Activated naive CD4-positive, alpha-beta T cell treated with anti-CD3 and anti-CD28 coated beads, Interleukin-2, amount 50 U/mL, for 72 hours (primary cell): Measurements from ENCODE around the gene ARHGEF16. TPM values are rescaled to one million over a fixed set of nuclear protein-coding genes. Genes with fewer than 3 reads are reported as not detected.

Experiments used
- ATAC-seq, 2 donors: fragments of 150-1000 bp; cut with Tn5 transposase; 2 replicates each; pipeline ENCODE4 v1.10.0; 2021; ENCODE audit warnings: mild to moderate bottlenecking in 2 of 2, moderate library complexity in 2 of 2
- DNase-seq, 2 donors: peaks; one replicate each; pipeline ENCODE4 v3.0.0; 2021 to 2022; ENCODE audit warnings: low spot score in 2 of 2
- H3K27ac Mint-ChIP-seq, 2 donors: one replicate each; pipeline ENCODE4 v1.8.0; 2022; ENCODE audit warnings: mild to moderate bottlenecking in 2 of 2, mixed read lengths in 2 of 2
- H3K36me3 Mint-ChIP-seq, 2 donors: one replicate each; pipeline ENCODE4 v1.8.0; 2022; ENCODE audit warnings: mixed read lengths in 2 of 2
- H3K9me3 Mint-ChIP-seq, 2 donors: one replicate each; pipeline ENCODE4 v1.8.0; 2022; ENCODE audit warnings: mixed read lengths in 2 of 2
- total RNA-seq, 2 donors: library from RNA; stranded (reverse); gene quantifications; one replicate each; pipeline ENCODE4 v1.2.3, GENCODE V29; 2022

ARHGEF16 gene
- total RNA-seq, 2 donors from 2014 or later = 0.46 TPM; not detected in 1

DNA sequence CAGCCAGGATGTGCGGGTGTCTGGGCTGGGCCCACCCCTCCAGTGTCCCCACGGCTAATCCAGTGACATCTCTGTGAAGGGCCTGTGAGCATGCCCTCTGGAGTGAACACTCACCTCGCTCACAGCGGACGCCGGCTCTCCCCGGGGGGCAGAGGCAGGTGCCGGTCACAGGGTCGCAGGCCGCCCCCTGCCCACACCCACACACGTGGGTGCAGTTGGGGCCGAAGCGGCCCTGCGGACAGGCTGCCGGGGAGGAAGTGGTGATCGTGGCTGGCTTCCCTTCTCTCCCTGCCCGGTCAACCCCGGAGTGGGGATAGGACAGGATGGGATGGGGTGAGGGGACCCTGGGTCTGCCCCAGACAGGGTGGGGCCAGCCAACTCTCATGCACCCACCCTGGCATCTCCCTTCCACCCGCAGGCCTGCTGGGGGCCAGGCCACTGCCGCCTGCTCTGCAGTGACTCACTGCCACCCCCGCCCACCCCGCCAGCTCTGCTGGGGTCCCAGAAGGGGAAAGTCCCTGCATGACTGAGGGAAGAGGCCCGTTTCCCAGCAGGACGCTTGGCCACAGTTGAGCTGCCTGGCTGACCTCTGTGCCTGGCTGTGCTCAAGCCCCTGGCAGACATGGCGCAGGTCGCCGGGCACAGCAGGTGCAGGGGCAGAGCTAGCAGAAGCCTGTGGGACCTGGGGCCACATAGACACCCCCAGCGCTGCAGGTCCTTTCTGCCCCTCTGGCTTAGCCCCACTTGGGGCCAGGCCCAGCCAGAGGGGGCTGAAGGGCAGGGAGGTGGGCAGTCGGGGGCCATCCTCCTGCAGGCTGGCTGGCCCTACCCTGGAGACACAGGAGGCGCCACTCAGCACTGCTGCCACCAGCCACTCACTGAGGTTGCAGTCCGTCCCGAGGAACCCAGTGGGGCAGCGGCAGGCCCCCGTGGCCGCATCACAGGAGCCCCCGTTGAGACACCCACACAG is 41.6 kb downstream of the ARHGEF16 start:
- ATAC-seq (no peak), DNase-seq (no peak)
- H3K9me3 Mint-ChIP-seq = no peaks in the 10 kb centered on the region
- no peaks in the 10 kb centered on the region for H3K36me3 Mint-ChIP-seq
- H3K27ac Mint-ChIP-seq = no peak overlapping the region

GRCh38 chr1:3496916-3497315 is 42.5 kb downstream of the ARHGEF16 start:
- H3K9me3 Mint-ChIP-seq = no peaks in the 10 kb centered on the region
- no peak overlapping the region for H3K27ac Mint-ChIP-seq
- no peak for ATAC-seq
- DNase-seq = no peak
- no peaks in the 10 kb centered on the region for H3K36me3 Mint-ChIP-seq

GRCh38 chr1:3497521-3497920 is 43.1 kb downstream of the ARHGEF16 start:
- Mint-ChIP-seq H3K9me3 (no peaks in the 10 kb centered on the region), H3K36me3 (no peaks in the 10 kb centered on the region), H3K27ac (no peak overlapping the region)
- DNase-seq (no peak), ATAC-seq (no peak)

DNA sequence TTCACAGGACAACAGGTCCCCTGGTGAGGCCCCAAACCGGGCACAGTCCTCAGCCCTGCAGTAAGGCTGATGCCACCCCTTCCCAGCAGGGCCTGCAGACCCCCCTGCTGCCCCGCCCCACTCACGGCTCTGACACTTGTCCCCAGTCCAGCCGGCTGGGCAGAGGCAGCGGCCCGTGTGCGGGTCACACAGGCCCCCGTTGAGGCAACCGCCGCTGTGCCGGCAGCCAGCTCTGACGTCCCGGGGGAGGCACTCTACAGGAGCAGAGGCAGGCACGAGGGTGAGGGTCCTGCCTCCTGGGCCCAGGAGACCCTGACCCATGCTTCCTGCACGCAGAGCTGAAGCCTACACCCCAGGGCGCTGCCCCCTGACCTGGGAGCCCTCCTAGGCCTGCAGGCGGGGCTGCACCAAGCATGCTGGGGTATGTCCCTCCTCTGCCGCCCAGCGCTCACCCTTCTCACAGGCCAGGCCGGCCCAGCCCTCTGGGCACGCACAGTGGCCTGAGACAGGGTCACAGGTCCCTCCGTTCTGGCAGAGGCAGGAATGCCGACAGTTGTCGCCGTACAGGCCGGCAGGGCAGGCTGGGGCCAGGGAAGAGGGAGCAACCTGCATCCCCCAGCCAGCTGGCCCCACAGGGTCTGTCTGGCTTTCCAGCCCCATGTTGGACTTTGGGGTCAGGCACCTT is 43.9 kb downstream of the ARHGEF16 start:
- no peaks in the 10 kb centered on the region for H3K36me3 Mint-ChIP-seq
- DNase-seq (no peak), ATAC-seq (no peak)
- no peaks in the 10 kb centered on the region for H3K9me3 Mint-ChIP-seq
- H3K27ac Mint-ChIP-seq = no peak overlapping the region

DNA sequence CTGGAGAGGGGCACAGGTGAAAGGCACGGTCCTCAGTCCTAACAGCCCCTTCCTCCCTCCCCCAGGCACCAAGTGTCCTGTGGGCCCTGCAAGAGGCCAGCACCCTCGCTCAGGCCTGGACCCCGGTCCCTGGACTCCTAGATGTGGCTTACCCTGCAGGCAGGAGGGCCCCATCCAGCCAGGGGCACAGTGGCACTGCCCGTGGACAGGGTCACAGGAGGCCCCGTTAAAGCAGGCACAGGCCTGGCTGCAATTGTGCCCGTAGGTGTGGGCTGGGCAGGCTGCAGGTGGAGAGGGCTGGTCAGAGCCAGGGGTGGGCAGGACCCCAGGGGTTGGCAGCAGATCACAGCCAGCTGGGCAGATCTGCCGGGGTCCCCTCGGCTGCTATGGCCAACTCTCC is 44.5 kb downstream of the ARHGEF16 start:
- Mint-ChIP-seq H3K9me3 (no peaks in the 10 kb centered on the region), H3K27ac (no peak overlapping the region), H3K36me3 (no peaks in the 10 kb centered on the region)
- ATAC-seq (no peak), DNase-seq (no peak)

DNA sequence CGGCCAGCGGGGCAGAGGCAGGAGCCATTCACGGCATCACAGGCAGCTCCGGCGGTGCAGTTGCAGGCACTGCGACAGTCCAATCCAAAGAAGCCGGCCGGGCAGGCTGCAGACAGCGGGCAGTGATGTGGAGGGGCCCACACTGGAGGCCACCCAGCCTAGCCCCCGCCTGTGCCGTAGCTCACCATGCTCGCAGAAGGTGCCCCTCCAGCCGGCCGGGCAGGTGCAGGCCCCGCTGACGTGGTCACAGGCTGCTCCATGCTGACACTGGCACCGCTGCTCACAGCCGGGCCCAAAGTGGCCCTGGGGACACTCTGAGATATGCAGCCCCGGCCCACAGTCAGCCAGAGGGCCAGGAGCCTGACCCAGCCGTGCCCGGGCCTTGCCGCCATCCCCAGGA is 45.1 kb downstream of the ARHGEF16 start:
- H3K36me3 Mint-ChIP-seq = no peaks in the 10 kb centered on the region
- no peak for ATAC-seq
- H3K27ac Mint-ChIP-seq = no peak overlapping the region
- DNase-seq = no peak
- no peaks in the 10 kb centered on the region for H3K9me3 Mint-ChIP-seq

DNA sequence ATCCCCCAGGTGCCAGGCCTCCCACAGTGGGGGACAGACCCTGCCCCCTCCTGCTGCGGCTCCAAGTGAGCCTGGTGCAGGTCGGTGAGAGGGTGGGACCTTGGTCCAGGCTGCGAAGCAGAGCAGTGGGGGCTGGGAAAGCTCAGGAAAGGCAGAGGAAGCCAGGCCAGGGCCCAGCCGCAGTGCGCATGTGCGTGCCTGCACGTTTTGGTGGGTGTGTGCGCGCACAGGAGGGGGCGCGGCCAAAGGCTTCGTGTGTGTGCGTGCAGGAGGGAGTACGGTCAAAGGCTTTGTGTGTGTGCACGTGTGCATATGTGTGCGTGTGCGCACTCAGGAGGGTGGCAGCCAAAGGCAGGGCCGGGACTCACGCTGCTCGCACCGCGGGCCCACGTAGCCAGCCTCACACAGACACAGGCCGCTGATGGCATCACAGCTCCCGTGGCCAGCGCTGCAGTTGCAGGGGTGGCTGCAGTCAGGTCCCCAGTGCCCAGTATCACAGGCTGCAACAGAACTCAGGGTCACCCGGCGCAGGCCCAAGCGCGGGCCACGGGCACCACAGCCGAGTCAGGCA is 45.9 kb downstream of the ARHGEF16 start:
- ATAC-seq (no peak), DNase-seq (no peak)
- Mint-ChIP-seq H3K27ac (no peak overlapping the region), H3K36me3 (no peaks in the 10 kb centered on the region), H3K9me3 (no peaks in the 10 kb centered on the region)

DNA sequence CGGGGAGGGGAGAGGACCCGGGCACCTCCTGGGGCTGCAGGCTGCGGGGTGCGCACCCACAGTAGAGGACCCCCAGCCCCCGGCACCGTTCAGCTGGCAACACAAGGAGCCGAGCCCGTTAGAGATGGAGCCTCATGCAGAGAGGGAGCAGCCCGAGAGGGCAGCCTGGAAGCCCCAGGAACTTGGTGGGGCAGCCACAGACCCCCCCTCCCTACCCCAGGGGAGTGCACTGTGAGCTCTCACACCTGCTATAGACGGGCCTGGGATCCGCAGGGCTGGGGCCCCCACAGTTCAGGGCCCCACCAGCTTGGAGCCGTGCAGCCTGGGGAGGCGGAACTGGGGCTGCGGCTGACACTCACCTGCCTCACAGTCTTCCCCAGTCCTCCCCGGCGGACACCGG is 47.0 kb downstream of the ARHGEF16 start:
- Mint-ChIP-seq H3K9me3 (no peaks in the 10 kb centered on the region), H3K36me3 (no peaks in the 10 kb centered on the region), H3K27ac (no peak overlapping the region)
- DNase-seq = no peak
- no peak for ATAC-seq

DNA sequence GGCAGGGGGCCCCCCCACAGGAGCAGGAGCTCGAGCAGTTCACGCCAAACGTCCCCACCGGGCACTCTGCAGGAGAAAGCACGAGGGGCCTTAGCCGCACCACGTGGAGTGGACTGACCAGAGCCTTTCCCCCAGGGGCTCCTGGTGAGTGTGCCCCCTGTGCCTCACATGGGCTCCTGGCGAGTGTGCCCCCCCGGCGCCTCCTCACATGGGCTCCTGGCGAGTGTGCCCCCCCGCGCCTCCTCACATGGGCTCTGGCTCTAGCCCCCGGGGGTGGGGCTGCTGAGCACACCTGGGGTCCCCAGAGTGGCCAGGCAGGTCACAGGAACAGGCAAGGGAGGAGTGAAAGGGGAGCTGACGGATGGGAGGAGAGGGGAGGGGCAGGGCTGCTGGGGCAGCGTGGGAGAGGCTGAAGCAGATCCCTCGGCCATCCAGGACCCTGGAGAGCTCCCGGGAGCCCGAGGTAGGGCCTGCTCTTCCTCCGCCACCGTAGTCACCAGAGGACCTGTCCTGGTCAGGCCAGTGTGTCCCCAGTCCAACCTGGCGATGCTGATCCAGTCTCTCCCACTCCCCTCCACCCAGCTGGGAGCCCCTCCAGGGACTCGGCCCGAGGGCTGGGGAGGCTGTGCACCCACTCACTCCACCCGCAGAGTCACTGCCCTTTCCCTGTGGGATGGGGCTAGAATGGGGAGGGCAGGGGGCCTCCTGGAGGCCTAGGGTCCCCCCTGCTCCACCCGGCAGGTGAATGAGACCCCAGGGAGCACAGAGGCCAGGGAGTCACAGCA is 47.6 kb downstream of the ARHGEF16 start:
- DNase-seq (no peak), ATAC-seq (no peak)
- Mint-ChIP-seq H3K36me3 (no peaks in the 10 kb centered on the region), H3K9me3 (no peaks in the 10 kb centered on the region), H3K27ac (no peak overlapping the region)

GRCh38 chr1:3502641-3503524 is 48.4 kb downstream of the ARHGEF16 start:
- ATAC-seq (no peak), DNase-seq (no peak)
- Mint-ChIP-seq H3K36me3 (no peaks in the 10 kb centered on the region), H3K9me3 (no peaks in the 10 kb centered on the region), H3K27ac (peak overlapping the region in 1 of 2 donors; percentile 79)

- H3K9me3 Mint-ChIP-seq = no peaks in the 10 kb centered on the region
- H3K36me3 Mint-ChIP-seq = no peaks in the 10 kb centered on the region
- peak overlapping the region in 1 of 2 donors; percentile 79 for H3K27ac Mint-ChIP-seq
- no peak for ATAC-seq
- DNase-seq = no peak
Measured at GRCh38 chr1:3503525-3503886, 49.0 kb downstream of the ARHGEF16 start.

DNA sequence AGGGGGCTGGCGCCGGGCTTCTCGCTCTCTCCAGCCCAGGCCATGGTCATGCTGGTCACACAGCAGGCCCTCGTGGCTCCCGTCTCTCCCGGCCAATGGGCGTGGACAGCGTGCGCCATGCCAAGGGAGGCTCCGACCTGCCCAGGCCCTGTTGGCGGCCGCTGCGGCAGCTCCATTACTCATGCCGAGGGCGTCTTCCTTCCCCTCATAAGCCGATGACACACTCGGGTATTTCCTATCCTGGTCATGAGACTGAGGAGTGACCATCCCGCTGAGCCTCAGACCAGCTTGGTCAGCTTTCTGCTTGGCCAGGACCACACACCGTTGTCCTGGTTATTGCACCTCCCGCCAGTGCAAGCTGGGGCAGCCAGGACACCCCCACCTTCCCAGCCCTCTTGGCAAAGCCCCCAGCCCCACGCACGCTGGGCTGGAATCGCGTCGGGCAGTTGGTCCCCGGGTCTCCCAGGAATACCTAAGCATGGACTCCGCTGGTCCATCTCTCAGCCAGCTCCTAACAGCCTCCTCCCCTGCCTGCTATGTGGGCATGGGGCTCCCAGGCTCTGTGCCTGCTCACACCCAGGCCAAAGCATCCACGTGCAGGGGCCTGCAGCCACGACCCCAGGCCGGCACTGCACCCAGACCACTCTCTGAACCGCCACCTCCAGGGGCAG is 49.8 kb downstream of the ARHGEF16 start:
- H3K9me3 Mint-ChIP-seq = no peaks in the 10 kb centered on the region
- DNase-seq (no peak), ATAC-seq (no peak)
- no peak overlapping the region for H3K27ac Mint-ChIP-seq
- no peaks in the 10 kb centered on the region for H3K36me3 Mint-ChIP-seq

GRCh38 chr1:3504822-3505153 is 50.3 kb downstream of the ARHGEF16 start:
- Mint-ChIP-seq H3K36me3 (no peaks in the 10 kb centered on the region), H3K9me3 (no peaks in the 10 kb centered on the region), H3K27ac (no peak overlapping the region)
- ATAC-seq (no peak), DNase-seq (no peak)

DNA sequence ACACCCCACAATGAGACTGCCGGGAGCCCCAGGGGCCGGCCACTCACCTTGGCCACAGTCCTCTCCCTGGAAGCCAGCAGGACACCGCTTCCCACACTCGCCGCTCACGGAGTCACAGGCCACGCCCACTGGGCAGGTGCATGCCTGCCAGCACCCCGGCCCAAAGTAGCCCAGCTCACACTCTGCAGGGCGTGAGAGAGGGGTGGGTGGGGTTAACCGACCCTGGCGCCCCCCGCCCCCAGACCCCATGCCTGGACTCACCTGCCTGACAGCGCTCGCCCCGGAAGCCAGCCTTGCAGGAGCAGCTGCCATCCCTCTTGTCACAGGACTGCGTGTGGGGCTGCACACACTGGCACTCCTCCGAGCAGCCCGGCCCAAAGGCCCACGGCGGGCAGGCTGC is 50.7 kb downstream of the ARHGEF16 start:
- Mint-ChIP-seq H3K9me3 (no peaks in the 10 kb centered on the region), H3K27ac (no peak overlapping the region), H3K36me3 (no peaks in the 10 kb centered on the region)
- no peak for ATAC-seq
- DNase-seq = no peak

DNA sequence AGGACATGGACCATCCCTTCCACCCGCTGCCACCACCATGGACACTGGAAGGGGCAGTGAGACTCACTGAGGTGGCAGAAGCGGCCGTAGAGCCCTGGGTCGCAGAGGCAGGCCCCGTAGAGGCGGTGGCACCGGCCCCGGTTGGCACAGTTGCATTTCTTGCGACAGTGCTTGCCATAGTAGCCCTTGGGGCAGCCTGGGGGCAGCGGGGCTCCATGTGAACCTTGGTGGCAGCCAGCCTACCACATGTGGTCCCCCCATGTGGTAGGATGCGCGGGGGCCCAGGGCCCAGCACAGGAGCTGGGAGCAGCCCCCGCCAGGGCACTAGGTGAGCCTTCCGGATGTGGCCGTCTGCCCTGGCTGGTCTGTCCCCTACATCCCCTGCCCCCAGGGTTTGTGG is 51.6 kb downstream of the ARHGEF16 start:
- H3K27ac Mint-ChIP-seq = no peak overlapping the region
- ATAC-seq (no peak), DNase-seq (no peak)
- no peaks in the 10 kb centered on the region for H3K36me3 Mint-ChIP-seq
- no peaks in the 10 kb centered on the region for H3K9me3 Mint-ChIP-seq

- Mint-ChIP-seq H3K9me3 (no peaks in the 10 kb centered on the region), H3K27ac (no peak overlapping the region), H3K36me3 (no peaks in the 10 kb centered on the region)
- no peak for DNase-seq
- no peak for ATAC-seq
Measured at GRCh38 chr1:3506943-3507342, 52.5 kb downstream of the ARHGEF16 start.
